HFFc6 (cell line): ENCODE measurements around the gene MRPL12. TPM values are rescaled to one million over a fixed set of nuclear protein-coding genes. Genes with fewer than 3 reads are reported as not detected.

ENCODE experiments used
- DNase-seq: peaks from one replicate; pipeline ENCODE4 v3.0.0-alpha.2; 2018
- H3K27ac Mint-ChIP-seq: 2 replicates; pipeline ENCODE4 v1.8.0; 2020; ENCODE audit warnings: mild to moderate bottlenecking, mixed read lengths
- H3K27me3 Mint-ChIP-seq: 2 replicates; pipeline ENCODE4 v1.8.0; 2021; ENCODE audit warnings: mild to moderate bottlenecking, moderate library complexity, mixed read lengths; ENCODE audit not compliant: insufficient read depth
- H3K36me3 Mint-ChIP-seq: 2 replicates; pipeline ENCODE4 v1.8.0; 2021; ENCODE audit warnings: low read depth, mixed read lengths
- H3K4me1 Mint-ChIP-seq: 2 replicates; pipeline ENCODE4 v1.8.0; 2020; ENCODE audit warnings: low read depth, mixed read lengths
- H3K4me3 Mint-ChIP-seq: 2 replicates; pipeline ENCODE4 v1.8.0; 2020; ENCODE audit warnings: mild to moderate bottlenecking, moderate library complexity, mixed read lengths
- H3K9me3 Mint-ChIP-seq: 2 replicates; pipeline ENCODE4 v1.8.0; 2020; ENCODE audit warnings: mild to moderate bottlenecking, mixed read lengths
- CTCF ChIP-seq: fragments of 200-600 bp; sonication (generic); IDR thresholded peaks from 2 replicates; pipeline ENCODE4 v1.5.0; 2021; ENCODE audit warnings: antibody characterized with exemption, mild to moderate bottlenecking
- total RNA-seq, 6 experiments: library from RNA; stranded (reverse); fragmentation: NEBNext Ultra II Directional; extraction: Animal tissue kit (Norgen Biotek cat#: 25700); gene quantifications; 2 replicates in 1 of 6; 3 replicates in 5 of 6; pipeline ENCODE4 v1.2.3, GENCODE V29; 2021

The MRPL12 gene
- total RNA-seq, 6 experiments from 2014 or later = 105 to 124 (median 113) TPM

DNA sequence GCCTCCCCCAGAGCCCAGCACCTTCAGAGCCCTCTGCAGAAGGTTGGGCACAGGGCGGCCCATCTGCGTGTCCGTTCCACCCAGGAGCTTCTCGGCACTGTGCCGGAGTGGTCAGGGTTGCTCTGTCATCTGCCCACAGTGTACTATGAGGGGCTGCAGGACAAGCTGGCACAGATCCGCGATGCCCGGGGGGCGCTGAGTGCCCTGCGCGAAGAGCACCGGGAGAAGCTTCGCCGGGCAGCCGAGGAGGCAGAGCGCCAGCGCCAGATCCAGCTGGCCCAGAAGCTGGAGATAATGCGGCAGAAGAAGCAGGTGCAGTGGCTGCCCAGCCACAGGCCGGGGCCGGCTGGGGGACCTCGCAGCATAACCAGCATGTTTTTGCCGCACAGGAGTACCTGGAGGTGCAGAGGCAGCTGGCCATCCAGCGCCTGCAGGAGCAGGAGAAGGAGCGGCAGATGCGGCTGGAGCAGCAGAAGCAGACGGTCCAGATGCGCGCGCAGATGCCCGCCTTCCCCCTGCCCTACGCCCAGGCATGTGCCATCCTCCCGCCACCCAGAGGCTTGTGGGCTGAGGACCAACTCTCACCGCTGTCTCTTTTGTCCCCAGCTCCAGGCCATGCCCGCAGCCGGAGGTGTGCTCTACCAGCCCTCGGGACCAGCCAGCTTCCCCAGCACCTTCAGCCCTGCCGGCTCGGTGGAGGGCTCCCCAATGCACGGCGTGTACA is 6.8 kb upstream of the MRPL12 start:
- Mint-ChIP-seq H3K36me3 (peaks cover 24% of the 10 kb centered on the region), H3K27ac (no peak overlapping the region), H3K4me3 (no peak overlapping the region), H3K9me3 (no peaks in the 10 kb centered on the region), H3K27me3 (peaks cover 4% of the 10 kb centered on the region), H3K4me1 (peaks cover 7% of the 10 kb centered on the region)
- no peak for TF ChIP-seq CTCF
- no peak for DNase-seq

GRCh38 chr17:81697261-81698044 is 5.7 kb upstream of the MRPL12 start:
- Mint-ChIP-seq H3K27ac (no peak overlapping the region; the same call in none of the 2 replicates), H3K36me3 (peaks cover 23% of the 10 kb centered on the region), H3K9me3 (no peaks in the 10 kb centered on the region), H3K4me1 (peaks cover 17% of the 10 kb centered on the region), H3K27me3 (peaks cover 7% of the 10 kb centered on the region), H3K4me3 (no peak overlapping the region)
- no peak for TF ChIP-seq CTCF
- no peak for DNase-seq

GRCh38 chr17:81700353-81701287 is 2.5 kb upstream of the MRPL12 start:
- Mint-ChIP-seq H3K27me3 (peaks cover 11% of the 10 kb centered on the region), H3K4me3 (0 out of 2 replicates have a peak overlapping the region, but pooled peaks have one; percentile 1), H3K27ac (peak overlapping the region; percentile 98; the same call in 1 of the 2 replicates), H3K9me3 (no peaks in the 10 kb centered on the region), H3K36me3 (peaks cover 39% of the 10 kb centered on the region), H3K4me1 (peaks cover 20% of the 10 kb centered on the region)
- TF ChIP-seq CTCF = no peak
- DNase-seq = no peak

- peaks cover 47% of the 10 kb centered on the region for H3K36me3 Mint-ChIP-seq
Observed at GRCh38 chr17:81701288-81702071, 1.7 kb upstream of the MRPL12 start.

More at GRCh38 chr17:81701288-81702071, 1.7 kb upstream of the MRPL12 start:
- H3K27ac Mint-ChIP-seq = peak overlapping the region; percentile 98
- H3K4me3 Mint-ChIP-seq = peak overlapping the region; percentile 97
- DNase-seq = no peak
- H3K9me3 Mint-ChIP-seq = no peaks in the 10 kb centered on the region
- H3K27me3 Mint-ChIP-seq = peaks cover 11% of the 10 kb centered on the region
- peaks cover 20% of the 10 kb centered on the region for H3K4me1 Mint-ChIP-seq
- no peak; the same call in 1 of the 2 replicates for TF ChIP-seq CTCF
